IPS-15b (cell line): ENCODE data around the gene FAM222A.

Source experiments
- H3K27me3 ChIP-seq: one replicate; pipeline ENCODE4 v1.6.1; 2013; ENCODE audit warnings: low read length; ENCODE audit not compliant: control insufficient read depth, insufficient read depth
- H3K36me3 ChIP-seq: one replicate; pipeline ENCODE4 v1.6.1; 2013; ENCODE audit warnings: low read length; ENCODE audit not compliant: control insufficient read depth, insufficient read depth
- H3K4me1 ChIP-seq: one replicate; pipeline ENCODE4 v1.6.1; 2013; ENCODE audit warnings: mild to moderate bottlenecking, low read length; ENCODE audit not compliant: control insufficient read depth, insufficient read depth
- H3K4me3 ChIP-seq: one replicate; pipeline ENCODE4 v1.5.1; 2013; ENCODE audit warnings: low read depth, low read length
- H3K9ac ChIP-seq: one replicate; pipeline ENCODE4 v1.6.1; 2013; ENCODE audit warnings: low read depth, mild to moderate bottlenecking, low read length
- H3K9me3 ChIP-seq: one replicate; pipeline ENCODE4 v1.6.1; 2013; ENCODE audit warnings: mild to moderate bottlenecking, low read length; ENCODE audit not compliant: control insufficient read depth, insufficient read depth

The FAM222A gene

GRCh38 chr12:109813810-109814416 lies 100.3 kb downstream of the FAM222A start:
- H3K36me3 ChIP-seq, result peaks cover 7% of the 10 kb centered on the region
- H3K9ac ChIP-seq, result no peak overlapping the region
- no peak overlapping the region for H3K4me3 ChIP-seq
- H3K9me3 ChIP-seq, result no peaks in the 10 kb centered on the region
- no peaks in the 10 kb centered on the region for H3K4me1 ChIP-seq
- H3K27me3 ChIP-seq, result no peaks in the 10 kb centered on the region

- Histone ChIP-seq H3K9ac (no peak overlapping the region), H3K36me3 (peaks cover 7% of the 10 kb centered on the region), H3K9me3 (no peaks in the 10 kb centered on the region), H3K4me3 (no peak overlapping the region), H3K4me1 (no peaks in the 10 kb centered on the region), H3K27me3 (no peaks in the 10 kb centered on the region)
Observed at GRCh38 chr12:109814600-109815150, 101.0 kb downstream of the FAM222A start.

GRCh38 chr12:109815225-109815624 lies 101.6 kb downstream of the FAM222A start:
- no peaks in the 10 kb centered on the region for H3K4me1 ChIP-seq
- H3K36me3 ChIP-seq, result peaks cover 7% of the 10 kb centered on the region
- no peak overlapping the region for H3K9ac ChIP-seq
- H3K9me3 ChIP-seq, result no peaks in the 10 kb centered on the region
- H3K4me3 ChIP-seq, result no peak overlapping the region
- H3K27me3 ChIP-seq, result no peaks in the 10 kb centered on the region

DNA sequence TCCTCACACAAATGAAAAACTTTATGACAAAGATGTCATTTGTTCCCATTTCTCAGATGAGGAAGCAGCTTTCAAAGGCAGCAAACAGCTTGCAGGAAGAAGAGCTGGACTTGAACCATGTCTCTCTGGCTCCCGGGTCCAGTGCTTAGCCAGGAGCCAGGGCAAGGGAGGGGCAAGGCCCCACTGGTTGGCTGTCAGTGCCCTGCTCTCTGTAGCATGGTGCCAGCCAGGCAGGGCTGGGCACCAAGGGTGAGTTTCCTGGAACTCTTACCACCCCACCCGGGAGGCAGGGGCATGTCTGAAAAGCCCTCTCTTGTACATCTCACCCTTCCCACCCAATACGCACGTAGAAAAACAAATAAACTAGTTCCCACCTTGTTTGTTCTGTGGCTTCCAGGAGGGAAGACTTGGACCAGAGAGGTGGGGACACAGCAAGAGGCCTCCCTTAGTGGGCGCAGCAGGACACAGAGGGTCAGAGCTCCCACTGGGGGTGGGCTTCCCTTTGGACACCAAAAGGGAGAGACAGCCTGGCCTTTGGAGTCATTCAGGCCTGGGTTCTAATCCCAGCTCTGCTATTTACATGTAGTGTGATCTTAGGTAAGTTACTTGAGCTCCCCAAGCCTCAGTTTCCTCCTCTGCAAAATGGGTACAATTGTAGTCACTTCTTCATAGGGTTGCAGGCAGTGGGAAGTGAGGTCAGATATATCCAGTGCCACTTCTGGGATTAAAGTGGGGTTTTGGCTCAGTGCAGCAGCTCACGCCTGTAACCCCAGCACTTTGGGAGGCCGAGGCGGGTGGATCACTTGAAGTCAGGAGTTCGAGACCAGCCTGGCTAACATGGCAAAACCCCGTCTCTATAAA lies 102.4 kb downstream of the FAM222A start:
- no peak overlapping the region for H3K9ac ChIP-seq
- no peaks in the 10 kb centered on the region for H3K27me3 ChIP-seq

DNA sequence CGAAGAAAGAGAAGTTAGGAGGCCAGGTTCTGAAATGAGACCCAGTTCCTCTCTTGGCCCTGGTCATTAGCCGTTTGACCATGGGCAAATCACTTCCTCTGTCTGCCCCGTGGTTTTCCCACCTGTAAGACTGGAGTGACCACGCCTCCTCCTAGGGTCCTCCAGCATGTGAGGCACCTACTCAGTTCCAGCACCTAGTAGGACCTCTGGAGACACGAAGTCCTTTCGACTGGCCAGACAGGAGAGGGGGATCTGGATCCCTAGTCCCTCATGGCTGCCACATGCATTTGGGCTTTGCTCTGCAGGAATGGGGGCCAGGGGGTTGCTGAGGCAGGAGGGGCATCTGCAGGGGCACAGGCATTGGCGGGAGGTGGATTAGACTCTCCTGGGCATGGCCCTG lies 103.2 kb downstream of the FAM222A start:
- Histone ChIP-seq H3K4me1 (no peaks in the 10 kb centered on the region), H3K27me3 (no peaks in the 10 kb centered on the region), H3K9me3 (no peaks in the 10 kb centered on the region), H3K4me3 (no peak overlapping the region), H3K9ac (no peak overlapping the region), H3K36me3 (peaks cover 7% of the 10 kb centered on the region)

More for the DNA sequence above, 102.4 kb downstream of the FAM222A start:
- Histone ChIP-seq H3K9me3 (no peaks in the 10 kb centered on the region), H3K36me3 (peaks cover 7% of the 10 kb centered on the region), H3K4me1 (no peaks in the 10 kb centered on the region), H3K4me3 (no peak overlapping the region)

DNA sequence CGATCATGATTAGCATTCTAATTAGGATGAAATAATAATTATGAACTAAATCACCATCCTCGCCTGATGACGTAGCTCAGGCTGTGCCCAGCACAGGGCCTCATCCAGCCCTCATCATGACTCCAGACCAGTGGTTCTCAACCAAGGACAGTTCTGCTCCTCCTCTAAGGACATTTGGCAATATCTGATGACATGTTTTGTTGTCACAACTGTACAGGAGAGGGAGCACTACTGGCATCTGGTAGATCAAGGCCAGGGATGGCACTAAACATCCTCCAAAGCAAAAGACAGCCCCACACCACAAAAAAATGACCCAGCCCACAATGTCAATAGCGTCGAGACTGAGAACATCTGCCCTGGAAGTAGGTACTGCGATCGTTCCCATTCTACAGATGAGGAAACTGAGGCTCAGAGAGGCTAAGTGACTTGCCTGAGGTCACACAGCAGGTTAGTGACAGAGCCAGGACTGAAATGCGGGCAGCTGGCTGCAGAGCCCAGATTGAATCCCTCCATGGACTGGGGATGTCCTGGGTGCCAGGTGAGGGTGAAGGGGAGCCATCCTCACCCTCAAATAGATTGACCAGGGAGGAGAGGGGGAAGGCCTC lies 104.1 kb downstream of the FAM222A start:
- H3K9me3 ChIP-seq, result no peaks in the 10 kb centered on the region
- peaks cover 5% of the 10 kb centered on the region for H3K4me1 ChIP-seq
- H3K9ac ChIP-seq, result no peak overlapping the region
- H3K27me3 ChIP-seq, result no peaks in the 10 kb centered on the region
- no peak overlapping the region for H3K4me3 ChIP-seq
- peaks cover 7% of the 10 kb centered on the region for H3K36me3 ChIP-seq

DNA sequence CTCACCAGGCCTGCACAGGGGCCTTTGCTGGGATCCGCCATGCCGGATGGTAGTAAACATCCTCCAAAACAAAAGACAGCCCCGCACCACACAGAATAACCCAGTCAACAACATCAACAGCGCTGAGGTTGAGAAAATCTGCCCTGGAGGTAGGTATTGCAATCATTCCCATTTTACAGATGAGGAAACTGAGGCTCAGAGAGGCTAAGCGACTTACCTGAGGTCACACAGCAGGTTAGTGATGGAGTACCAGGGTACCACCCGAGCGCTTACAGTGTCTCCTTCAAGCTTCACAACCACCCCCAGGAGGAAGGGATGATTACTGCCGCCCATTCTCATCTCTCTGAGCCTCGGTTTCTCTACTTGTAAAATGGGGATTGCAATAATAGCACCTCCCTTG lies 104.6 kb downstream of the FAM222A start:
- Histone ChIP-seq H3K27me3 (no peaks in the 10 kb centered on the region), H3K9ac (no peak overlapping the region), H3K4me3 (no peak overlapping the region), H3K9me3 (no peaks in the 10 kb centered on the region), H3K4me1 (peaks cover 6% of the 10 kb centered on the region), H3K36me3 (peaks cover 7% of the 10 kb centered on the region)

DNA sequence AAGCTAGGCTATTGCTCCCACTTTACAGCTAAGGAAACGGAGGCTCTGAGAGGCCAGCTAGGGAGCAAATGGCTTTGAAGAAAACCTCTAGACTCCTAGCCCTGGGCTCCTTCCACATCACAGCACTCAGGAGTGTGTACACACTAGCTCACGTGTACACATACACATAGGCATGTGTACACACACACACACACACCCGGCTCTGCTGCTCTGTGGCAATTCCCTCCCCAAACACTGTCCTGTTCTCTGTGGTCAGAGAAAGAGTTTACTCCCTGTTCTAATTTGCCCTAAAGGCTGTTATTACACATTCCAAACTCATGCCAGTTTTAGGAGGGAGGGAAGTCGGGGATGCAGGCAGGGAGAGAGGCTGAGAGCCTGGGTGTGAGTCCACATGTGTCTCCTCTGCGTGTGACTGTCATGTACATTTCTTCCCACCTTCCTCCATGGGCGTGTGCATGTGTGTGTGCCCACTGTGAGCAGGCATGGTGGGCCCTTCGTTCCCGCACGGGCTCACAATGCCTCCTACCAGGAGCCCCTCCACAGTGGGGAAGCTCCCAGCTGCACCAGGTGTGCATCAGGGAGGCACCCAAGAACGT lies 105.4 kb downstream of the FAM222A start:
- Histone ChIP-seq H3K36me3 (peaks cover 3% of the 10 kb centered on the region), H3K27me3 (no peaks in the 10 kb centered on the region), H3K9ac (no peak overlapping the region), H3K4me1 (peaks cover 6% of the 10 kb centered on the region), H3K9me3 (no peaks in the 10 kb centered on the region), H3K4me3 (no peak overlapping the region)
